Endothelial cell (in vitro differentiated cells): ENCODE data around the gene ACTN2. TPM values are rescaled to one million over a fixed set of nuclear protein-coding genes. Genes with fewer than 3 reads are reported as not detected.
A peak's percentile ranks its signal among the peaks of the same experiment; 100 is the strongest.

Experiments used
- DNase-seq: peaks from one replicate; pipeline ENCODE4 v3.0.0; 2021; ENCODE audit warnings: low spot score
- H3K27ac Mint-ChIP-seq: one replicate; pipeline ENCODE4 v1.8.0; 2021; ENCODE audit warnings: mixed read lengths, inconsistent platforms; ENCODE audit not compliant: unreplicated experiment
- H3K27me3 Mint-ChIP-seq: one replicate; pipeline ENCODE4 v1.8.0; 2021; ENCODE audit warnings: mild to moderate bottlenecking, moderate library complexity, mixed read lengths, inconsistent platforms; ENCODE audit not compliant: unreplicated experiment
- H3K36me3 Mint-ChIP-seq: one replicate; pipeline ENCODE4 v1.8.0; 2021; ENCODE audit warnings: mild to moderate bottlenecking, low read depth, mixed read lengths, inconsistent platforms; ENCODE audit not compliant: unreplicated experiment
- H3K4me1 Mint-ChIP-seq: one replicate; pipeline ENCODE4 v1.8.0; 2021; ENCODE audit warnings: mild to moderate bottlenecking, mixed read lengths, inconsistent platforms; ENCODE audit not compliant: unreplicated experiment
- H3K4me3 Mint-ChIP-seq: one replicate; pipeline ENCODE4 v1.8.0; 2021; ENCODE audit warnings: mild to moderate bottlenecking, mixed read lengths, inconsistent platforms; ENCODE audit not compliant: unreplicated experiment
- H3K9me3 Mint-ChIP-seq: one replicate; pipeline ENCODE4 v1.8.0; 2021; ENCODE audit warnings: mixed read lengths, inconsistent platforms; ENCODE audit not compliant: unreplicated experiment
- total RNA-seq: library from RNA; stranded (reverse); fragmentation: NEBNext Ultra II Directional; extraction: Animal tissue kit (Norgen Biotek cat#: 25700); gene quantifications from one replicate; pipeline ENCODE4 v1.2.1, GENCODE V29; 2021; ENCODE audit not compliant: unreplicated experiment
- TF ChIP-seq, protein P1 (sequence below): fragments of 200-600 bp; sonication (generic); IDR thresholded peaks from one replicate; pipeline ENCODE4 v1.5.0; 2021; ENCODE audit warnings: antibody characterized with exemption; ENCODE audit not compliant: unreplicated experiment

The ACTN2 gene
- total RNA-seq, 1 donor from 2014 or later: 0.21 TPM

DNA sequence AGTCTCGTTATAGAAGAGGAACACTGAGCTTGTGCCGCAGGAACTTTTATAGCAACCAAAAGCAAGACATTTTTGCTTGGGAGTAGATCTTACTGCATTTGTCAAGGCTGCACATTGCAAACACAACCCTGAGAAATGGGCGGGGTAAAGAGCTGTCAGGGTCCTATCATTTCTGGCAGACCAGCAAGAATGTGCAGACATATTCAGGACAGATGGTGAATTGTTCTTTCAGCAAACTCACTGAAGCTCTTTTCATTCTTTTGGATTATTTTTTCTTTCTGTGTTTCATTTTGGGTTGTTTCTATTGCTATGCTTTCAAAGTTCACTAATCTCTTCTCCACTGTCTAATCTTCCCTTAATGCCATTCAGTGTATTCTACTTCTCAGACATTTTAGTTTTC, 5.1 kb upstream of the ACTN2 start:
- H3K36me3 Mint-ChIP-seq: peaks cover 7% of the 10 kb centered on the region
- H3K27me3 Mint-ChIP-seq: peaks cover 7% of the 10 kb centered on the region
- peaks cover 6% of the 10 kb centered on the region for H3K4me1 Mint-ChIP-seq
- no peak for DNase-seq
- H3K4me3 Mint-ChIP-seq: no peak overlapping the region
- TF ChIP-seq, protein P1, sequence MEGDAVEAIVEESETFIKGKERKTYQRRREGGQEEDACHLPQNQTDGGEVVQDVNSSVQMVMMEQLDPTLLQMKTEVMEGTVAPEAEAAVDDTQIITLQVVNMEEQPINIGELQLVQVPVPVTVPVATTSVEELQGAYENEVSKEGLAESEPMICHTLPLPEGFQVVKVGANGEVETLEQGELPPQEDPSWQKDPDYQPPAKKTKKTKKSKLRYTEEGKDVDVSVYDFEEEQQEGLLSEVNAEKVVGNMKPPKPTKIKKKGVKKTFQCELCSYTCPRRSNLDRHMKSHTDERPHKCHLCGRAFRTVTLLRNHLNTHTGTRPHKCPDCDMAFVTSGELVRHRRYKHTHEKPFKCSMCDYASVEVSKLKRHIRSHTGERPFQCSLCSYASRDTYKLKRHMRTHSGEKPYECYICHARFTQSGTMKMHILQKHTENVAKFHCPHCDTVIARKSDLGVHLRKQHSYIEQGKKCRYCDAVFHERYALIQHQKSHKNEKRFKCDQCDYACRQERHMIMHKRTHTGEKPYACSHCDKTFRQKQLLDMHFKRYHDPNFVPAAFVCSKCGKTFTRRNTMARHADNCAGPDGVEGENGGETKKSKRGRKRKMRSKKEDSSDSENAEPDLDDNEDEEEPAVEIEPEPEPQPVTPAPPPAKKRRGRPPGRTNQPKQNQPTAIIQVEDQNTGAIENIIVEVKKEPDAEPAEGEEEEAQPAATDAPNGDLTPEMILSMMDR: no peak
- no peak overlapping the region for H3K27ac Mint-ChIP-seq
- peaks cover 7% of the 10 kb centered on the region for H3K9me3 Mint-ChIP-seq

DNA sequence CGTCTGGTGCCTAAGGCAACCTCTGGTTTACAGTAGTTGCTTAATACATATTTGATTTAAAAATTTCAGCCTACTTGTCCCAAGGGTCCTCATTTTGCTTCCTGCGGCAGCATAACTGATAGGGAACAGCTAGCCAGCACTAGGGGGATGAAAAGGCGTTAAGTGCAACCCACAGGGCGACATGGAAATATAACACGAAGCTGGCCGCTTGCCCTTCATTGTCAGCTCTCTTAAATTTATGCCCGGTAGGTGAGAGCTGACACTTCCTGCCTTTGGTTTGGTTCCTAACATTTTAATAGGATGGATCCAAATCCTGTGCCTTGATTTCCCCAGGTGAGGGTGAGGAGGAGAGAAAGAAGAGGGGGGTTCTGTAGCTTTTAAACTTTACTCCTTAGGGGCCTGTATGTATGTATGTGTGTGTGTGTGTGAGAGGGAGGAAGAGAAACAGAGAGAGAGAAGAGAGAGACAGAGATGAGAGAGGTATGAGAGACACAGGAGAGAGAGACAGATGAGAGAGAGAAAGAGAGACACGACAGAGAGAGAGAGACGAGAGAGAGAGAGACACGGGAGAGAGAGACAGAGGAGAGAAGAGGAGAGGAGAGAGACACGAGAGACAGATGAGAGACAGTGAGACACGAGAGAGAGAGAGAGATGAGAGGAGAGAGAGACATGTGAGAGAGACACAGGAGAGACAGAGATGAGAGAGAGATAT, 938 bp upstream of the ACTN2 start:
- TF ChIP-seq, protein P1: no peak
- H3K9me3 Mint-ChIP-seq: peaks cover 7% of the 10 kb centered on the region
- H3K4me3 Mint-ChIP-seq: peak overlapping the region; percentile 87
- H3K4me1 Mint-ChIP-seq: peaks cover 6% of the 10 kb centered on the region
- peaks cover 11% of the 10 kb centered on the region for H3K27me3 Mint-ChIP-seq
- no peak overlapping the region for H3K27ac Mint-ChIP-seq
- H3K36me3 Mint-ChIP-seq: peaks cover 7% of the 10 kb centered on the region
- DNase-seq: no peak

DNA sequence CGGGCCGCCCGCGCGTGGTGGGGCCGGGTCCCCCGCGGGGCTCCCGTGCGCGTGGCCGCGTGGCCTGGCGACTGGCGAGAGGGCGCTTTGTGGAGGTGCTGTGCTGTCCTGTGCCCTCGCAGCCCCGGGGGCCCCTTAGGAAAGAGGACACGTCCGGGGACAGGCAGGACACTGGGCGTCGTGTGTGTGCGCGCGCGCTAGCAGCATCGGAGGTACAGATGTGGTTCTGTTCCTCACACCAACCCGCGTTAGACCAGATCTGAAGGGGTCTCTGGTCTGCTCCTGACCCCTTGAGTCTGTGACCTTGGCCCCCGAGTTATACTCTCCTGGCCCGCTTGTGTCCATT, 489 bp downstream of the ACTN2 start:
- H3K27ac Mint-ChIP-seq: no peak overlapping the region
- DNase-seq: no peak
- H3K4me1 Mint-ChIP-seq: peaks cover 6% of the 10 kb centered on the region
- H3K27me3 Mint-ChIP-seq: peaks cover 11% of the 10 kb centered on the region
- TF ChIP-seq, protein P1: no peak
- peak overlapping the region; percentile 83 for H3K4me3 Mint-ChIP-seq
- peaks cover 7% of the 10 kb centered on the region for H3K9me3 Mint-ChIP-seq
- peaks cover 7% of the 10 kb centered on the region for H3K36me3 Mint-ChIP-seq

DNA sequence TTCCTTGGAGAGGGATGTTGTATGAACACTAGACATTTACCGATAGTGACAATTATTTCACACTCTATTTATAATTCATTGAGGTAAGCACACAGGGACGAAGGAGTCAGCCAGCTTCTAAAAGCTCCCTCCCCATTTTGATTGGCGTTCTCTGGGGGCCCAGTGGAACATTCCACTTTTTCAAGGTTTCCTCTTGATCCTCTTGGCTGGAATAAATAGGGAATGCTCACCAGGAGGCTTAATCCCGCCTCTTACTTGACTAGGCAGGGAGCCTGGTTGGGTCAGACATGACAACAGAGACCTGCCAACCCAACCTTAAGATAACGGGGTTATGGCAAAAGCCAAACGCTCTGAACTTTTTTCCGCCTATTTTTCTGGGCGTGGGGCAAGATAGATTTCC, 974 bp downstream of the ACTN2 start:
- Mint-ChIP-seq H3K27ac (no peak overlapping the region), H3K4me3 (peak overlapping the region; percentile 83), H3K36me3 (peaks cover 7% of the 10 kb centered on the region), H3K27me3 (peaks cover 11% of the 10 kb centered on the region), H3K9me3 (peaks cover 7% of the 10 kb centered on the region), H3K4me1 (peaks cover 6% of the 10 kb centered on the region)
- TF ChIP-seq, protein P1: no peak
- DNase-seq: no peak

DNA sequence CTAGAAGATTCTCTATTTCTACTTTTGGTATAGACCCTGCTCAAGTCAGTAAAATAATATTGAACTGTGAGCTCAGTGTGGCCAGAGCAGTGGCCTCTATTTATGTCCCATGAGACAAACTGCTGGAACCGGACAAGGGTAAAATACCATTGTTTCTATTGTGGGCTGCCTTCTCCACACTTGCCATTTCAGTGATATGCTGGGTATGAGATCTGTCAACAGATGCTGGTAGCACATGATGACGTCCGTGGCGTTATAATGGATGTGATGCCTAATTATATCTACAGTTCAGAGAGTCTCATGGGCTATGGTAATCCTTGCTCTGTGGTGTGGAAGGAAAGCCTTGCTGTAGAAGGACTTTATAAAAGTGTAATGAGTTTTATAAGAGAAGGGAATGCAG, 2.4 kb downstream of the ACTN2 start:
- H3K36me3 Mint-ChIP-seq: peaks cover 7% of the 10 kb centered on the region
- H3K4me1 Mint-ChIP-seq: peaks cover 6% of the 10 kb centered on the region
- TF ChIP-seq, protein P1: no peak
- H3K9me3 Mint-ChIP-seq: peaks cover 7% of the 10 kb centered on the region
- H3K27ac Mint-ChIP-seq: no peak overlapping the region
- no peak for DNase-seq
- no peak overlapping the region for H3K4me3 Mint-ChIP-seq
- peaks cover 14% of the 10 kb centered on the region for H3K27me3 Mint-ChIP-seq
